GM12878 (cell line): Measurements from ENCODE around the gene CAVIN1. TPM values are rescaled to one million over a fixed set of nuclear protein-coding genes. Genes with fewer than 3 reads are reported as not detected.
A peak's percentile ranks its signal among the peaks of the same experiment; 100 is the strongest.

ENCODE experiments used
- ATAC-seq: fragments of 200-7000 bp; cut with Tn5 transposase; 3 replicates; pipeline ENCODE4 v1.9.1; 2020; ENCODE audit warnings: mild to moderate bottlenecking, moderate library complexity
- BruUV-seq: library from RNA; stranded (reverse); fragments of 400-500 nt; replicated peaks from 2 replicates; lab custom pipeline; 2021; lab: Mats Ljungman, UMichigan
- CTCF ChIA-PET: fragments of 300-600 bp; sonication (Branson Sonifier 250); formaldehyde crosslinking; extraction: SDS; loops from one replicate; lab custom pipeline; 2021; ENCODE audit warnings: inconsistent platforms; lab: Yijun Ruan, JAX
- POLR2A ChIA-PET: fragments of 350-600 bp; formaldehyde crosslinking; extraction: SDS; loops from one replicate; lab custom pipeline; 2021; ENCODE audit warnings: inconsistent platforms; lab: Charles Lee
- RAD21 ChIA-PET: fragments of 300-600 bp; sonication (Branson Sonifier 250); formaldehyde crosslinking; loops from one replicate; lab custom pipeline; 2023; ENCODE audit warnings: antibody characterized with exemption; ENCODE audit not compliant: unreplicated experiment; lab: Charles Lee
- SMC1A ChIA-PET: fragments of 300-600 bp; sonication (Branson Sonifier 250); formaldehyde crosslinking; loops from one replicate; lab custom pipeline; 2023; ENCODE audit not compliant: unreplicated experiment, uncharacterized antibody; lab: Charles Lee
- DNase-seq: peaks from one replicate; pipeline ENCODE4 v3.0.0-alpha.2; 2011; ENCODE audit warnings: low read depth, low spot score
- FAIRE-seq: peaks from 3 replicates; lab custom pipeline; 2011; peaks lifted over from hg19 to GRCh38; lab: Jason Lieb, UNC
- H2AFZ ChIP-seq: 2 replicates; pipeline ENCODE4 v1.6.0; 2011; ENCODE audit warnings: low read depth, low read length, control low read depth; ENCODE audit not compliant: control insufficient read depth
- H3K27ac ChIP-seq: 2 replicates; pipeline ENCODE4 v1.5.1; 2011; ENCODE audit warnings: control low read depth; ENCODE audit not compliant: control insufficient read depth, insufficient read depth
- H3K27me3 ChIP-seq, 2 experiments: replicated peaks in 1 of 2; 2 replicates each; pipeline versions ENCODE4 v1.6.0 to v1.6.1; 2011; ENCODE audit warnings: low read length in 1 of 2; ENCODE audit not compliant: control insufficient read depth in 2 of 2, insufficient read depth in 2 of 2
- H3K36me3 ChIP-seq, 2 experiments: 2 replicates each; pipeline ENCODE4 v1.5.1; 2011; ENCODE audit warnings: low read length in 1 of 2; ENCODE audit not compliant: control insufficient read depth in 2 of 2, insufficient read depth in 2 of 2
- H3K4me1 ChIP-seq: 2 replicates; pipeline ENCODE4 v1.6.1; 2011; ENCODE audit warnings: mild to moderate bottlenecking, low read length, moderate library complexity, mixed read lengths; ENCODE audit not compliant: control insufficient read depth, insufficient read depth
- H3K4me2 ChIP-seq: 2 replicates; pipeline ENCODE4 v1.6.0; 2011; ENCODE audit warnings: control low read depth; ENCODE audit not compliant: control insufficient read depth, insufficient read depth
- H3K4me3 ChIP-seq: fragments of 200-600 bp; sonication (generic); 2 replicates; pipeline ENCODE4 v1.5.1; 2016
- H3K79me2 ChIP-seq: 2 replicates; pipeline ENCODE4 v1.6.0; 2011; ENCODE audit warnings: low read length; ENCODE audit not compliant: control insufficient read depth, insufficient read depth
- H3K9ac ChIP-seq: 2 replicates; pipeline ENCODE4 v1.8.0; 2011; ENCODE audit warnings: low read length, control low read depth, mixed read lengths; ENCODE audit not compliant: control insufficient read depth, insufficient read depth
- H3K9me3 ChIP-seq: replicated peaks from 3 replicates; pipeline ENCODE4 v1.5.1; 2011; ENCODE audit warnings: mild to moderate bottlenecking, low read length; ENCODE audit not compliant: control insufficient read depth, insufficient read depth
- H4K20me1 ChIP-seq: 2 replicates; pipeline ENCODE4 v1.6.0; 2011; ENCODE audit not compliant: control insufficient read depth, insufficient read depth
- HSF1 ChIP-seq: fragments of 150-350 bp; IDR thresholded peaks from 2 replicates; pipeline ENCODE4 v1.6.1; 2014; ENCODE audit warnings: mild to moderate bottlenecking, low read depth, low read length
- JUNB ChIP-seq: IDR thresholded peaks from 2 replicates; pipeline ENCODE4 v1.6.1; 2016; ENCODE audit warnings: antibody characterized with exemption, mild to moderate bottlenecking
- NFYA ChIP-seq: IDR thresholded peaks from 2 replicates; pipeline ENCODE4 v1.6.1; 2011; ENCODE audit warnings: low read depth, mild to moderate bottlenecking, low read length, improper control_type of control experiment, borderline replicate concordance
- NRF1 ChIP-seq: conservative IDR thresholded peaks from 2 replicates; pipeline ENCODE4 v1.6.1; 2011; ENCODE audit warnings: mild to moderate bottlenecking, low read depth, low read length, improper control_type of control experiment
- PAX5 ChIP-seq: IDR thresholded peaks from 2 replicates; pipeline ENCODE4 v1.6.1; 2011; ENCODE audit warnings: low read depth, low read length, borderline replicate concordance
- RAD51 ChIP-seq: fragments of 450-650 bp; IDR thresholded peaks from 2 replicates; pipeline ENCODE4 v1.6.1; 2016; ENCODE audit warnings: moderate library complexity, mild to moderate bottlenecking, inconsistent platforms
- RUNX3 ChIP-seq: IDR thresholded peaks from 2 replicates; pipeline ENCODE4 v1.6.1; 2012; ENCODE audit warnings: low read length, inconsistent platforms
- SMARCA5 ChIP-seq: fragments of 450-650 bp; IDR thresholded peaks from 2 replicates; pipeline ENCODE4 v1.6.1; 2017; ENCODE audit warnings: mild to moderate bottlenecking
- SREBF1 ChIP-seq: IDR thresholded peaks from 2 replicates; pipeline ENCODE4 v1.6.1; 2012; ENCODE audit warnings: mild to moderate bottlenecking, low read length
- ZBED1 ChIP-seq: IDR thresholded peaks from 2 replicates; pipeline ENCODE4 v1.6.1; 2016; ENCODE audit warnings: borderline replicate concordance
- ZNF687 ChIP-seq: fragments of 450-650 bp; IDR thresholded peaks from 2 replicates; pipeline ENCODE4 v1.6.1; 2017; ENCODE audit warnings: mild to moderate bottlenecking, moderate library complexity
- WGBS: methylation state at CpG from one replicate; pipeline ENCODE4 v1.1.6; 2016; ENCODE audit warnings: low lambda C conversion rate; ENCODE audit not compliant: insufficient replicate concordance, insufficient coverage; ENCODE audit errors: missing lambda C conversion rate; 5-methylcytosine and 5-hydroxymethylcytosine counted together
- in situ Hi-C: fragments of 300-500 bp; cut with MboI; formaldehyde crosslinking; loops from 9 replicates; pipeline ENCODE4 v1.14.3; 2018; ENCODE audit warnings: mixed read lengths
- intact Hi-C: fragments of 100-400 bp; cut with micrococcal nuclease; formaldehyde crosslinking; loops from one replicate; pipeline ENCODE4 v1.14.2; 2022; ENCODE audit not compliant: unreplicated experiment
- polyA plus RNA-seq, 11 experiments: library from polyadenylated mRNA; depleted of rRNA in 4 of 11; unstranded in 6 of 11; stranded (reverse) in 5 of 11; fragments of >200 nt; fragmentation: Nextera tagmentation in 4 of 11; fragmentation: Illumina TruSeq in 1 of 11; extraction: Ambion mirVana in 4 of 11; extraction: Trizol in 1 of 11; gene quantifications; 1 replicate in 1 of 11; 2 replicates in 10 of 11; pipeline versions ENCODE4 v1.2.1 to v1.2.3, GENCODE V29; 2011 to 2016; ENCODE audit warnings: inconsistent platforms in 2 of 11, missing spikeins in 2 of 11, low read depth in 1 of 11
- total RNA-seq, 4 experiments: library from RNA; depleted of rRNA in 3 of 4; stranded (reverse); fragments of >200 nt in 3 of 4; fragmentation: Illumina TruSeq in 1 of 4; extraction: Trizol in 1 of 4; gene quantifications; 2 replicates each; pipeline versions ENCODE4 v1.2.1 to v1.2.3, GENCODE V29; 2013 to 2021
- TF ChIP-seq, protein P1 (sequence below): fragments of 450-650 bp; formaldehyde crosslinking; IDR thresholded peaks from 2 replicates; pipeline ENCODE4 v1.4.0; 2020; ENCODE audit warnings: mild to moderate bottlenecking, moderate library complexity

Gene CAVIN1
- total and polyA plus RNA-seq, 10 of the 15 experiments (the other 5 are each of a cell fraction or from before 2014, with no cell fraction given) = 0.03 to 1.1 (median 0.37) TPM

GRCh38 chr17:42392692-42393415, 30.2 kb downstream of the CAVIN1 start:
- H3K27me3 ChIP-seq = no peaks in the 10 kb centered on the region
- peak; percentile 31 for FAIRE-seq
- WGBS = 18% methylated on average over 4 of the region's 4 CpGs
- ChIA-PET CTCF (interaction anchor here (0.9 to 7.0 kb wide), 7 partner anchors 10 to 170 kb away, joined by 3 to 52 read pairs (median 8); no protein-coding TSS in a partner anchor), SMC1A (interaction anchor here (0.6 to 22.3 kb wide), 8 partner anchors 10 to 73 kb away, joined by 3 to 528 read pairs (median 4); no protein-coding TSS in a partner anchor), POLR2A (interaction anchor here (0.7 to 2.3 kb wide), 8 partner anchors 8 to 186 kb away, joined by 3 to 7 read pairs (median 4); no protein-coding TSS in a partner anchor), RAD21 (interaction anchor here (0.6 to 3.3 kb wide), 5 partner anchors 10 to 72 kb away, joined by 3 to 17 read pairs (median 5); no protein-coding TSS in a partner anchor)
- no TSS peak for BruUV-seq
- intact Hi-C loops = no loop called here
- no peaks in the 10 kb centered on the region for H3K36me3 ChIP-seq
- in situ Hi-C loops = no loop called here
- H3K9ac ChIP-seq = no peak overlapping the region; the same call in 1 of the 2 replicates
- no peak overlapping the region for H3K4me3 ChIP-seq
- peaks cover 20% of the 10 kb centered on the region for H3K4me1 ChIP-seq
- H3K27ac ChIP-seq = peak overlapping the region; percentile 71
- peak; percentile 62 for DNase-seq
- H3K9me3 ChIP-seq = no peaks in the 10 kb centered on the region
- H3K4me2 ChIP-seq = peak overlapping the region; percentile 76
- peak overlapping the region; percentile 32 for H2AFZ ChIP-seq
- H4K20me1 ChIP-seq = no peaks in the 10 kb centered on the region
- H3K79me2 ChIP-seq = peaks cover 4% of the 10 kb centered on the region
- peak; percentile 30 for ATAC-seq
- TF ChIP-seq PAX5 (no peak), SMARCA5 (no peak), JUNB (peak; percentile 62), RUNX3 (peak; percentile 46), NFYA (no peak), RAD51 (peak; percentile 78), ZBED1 (no peak), HSF1 (no peak), SREBF1 (no peak), ZNF687 (peak; percentile 91), NRF1 (no peak)
- TF ChIP-seq, protein P1, sequence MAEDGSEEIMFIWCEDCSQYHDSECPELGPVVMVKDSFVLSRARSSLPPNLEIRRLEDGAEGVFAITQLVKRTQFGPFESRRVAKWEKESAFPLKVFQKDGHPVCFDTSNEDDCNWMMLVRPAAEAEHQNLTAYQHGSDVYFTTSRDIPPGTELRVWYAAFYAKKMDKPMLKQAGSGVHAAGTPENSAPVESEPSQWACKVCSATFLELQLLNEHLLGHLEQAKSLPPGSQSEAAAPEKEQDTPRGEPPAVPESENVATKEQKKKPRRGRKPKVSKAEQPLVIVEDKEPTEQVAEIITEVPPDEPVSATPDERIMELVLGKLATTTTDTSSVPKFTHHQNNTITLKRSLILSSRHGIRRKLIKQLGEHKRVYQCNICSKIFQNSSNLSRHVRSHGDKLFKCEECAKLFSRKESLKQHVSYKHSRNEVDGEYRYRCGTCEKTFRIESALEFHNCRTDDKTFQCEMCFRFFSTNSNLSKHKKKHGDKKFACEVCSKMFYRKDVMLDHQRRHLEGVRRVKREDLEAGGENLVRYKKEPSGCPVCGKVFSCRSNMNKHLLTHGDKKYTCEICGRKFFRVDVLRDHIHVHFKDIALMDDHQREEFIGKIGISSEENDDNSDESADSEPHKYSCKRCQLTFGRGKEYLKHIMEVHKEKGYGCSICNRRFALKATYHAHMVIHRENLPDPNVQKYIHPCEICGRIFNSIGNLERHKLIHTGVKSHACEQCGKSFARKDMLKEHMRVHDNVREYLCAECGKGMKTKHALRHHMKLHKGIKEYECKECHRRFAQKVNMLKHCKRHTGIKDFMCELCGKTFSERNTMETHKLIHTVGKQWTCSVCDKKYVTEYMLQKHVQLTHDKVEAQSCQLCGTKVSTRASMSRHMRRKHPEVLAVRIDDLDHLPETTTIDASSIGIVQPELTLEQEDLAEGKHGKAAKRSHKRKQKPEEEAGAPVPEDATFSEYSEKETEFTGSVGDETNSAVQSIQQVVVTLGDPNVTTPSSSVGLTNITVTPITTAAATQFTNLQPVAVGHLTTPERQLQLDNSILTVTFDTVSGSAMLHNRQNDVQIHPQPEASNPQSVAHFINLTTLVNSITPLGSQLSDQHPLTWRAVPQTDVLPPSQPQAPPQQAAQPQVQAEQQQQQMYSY (CRISPR knock-in tag) = no peak
